NCI-H748 treated with DMSO at 0.1 percent for 48 hours (cell line): ENCODE data around the gene QRSL1.
"Not testable (repeated sequence)": the region's sequence is repeated elsewhere in the genome, so short reads cannot be mapped to it uniquely, and the experiment has no call there.

Experiments
- DNase-seq: peaks from one replicate; lab custom pipeline; 2025; lab: John Stamatoyannopoulos, UW

QRSL1 gene

GRCh38 chr6:106685833-106686232 is 56.5 kb downstream of the QRSL1 start:
- DNase-seq = no peak

DNA sequence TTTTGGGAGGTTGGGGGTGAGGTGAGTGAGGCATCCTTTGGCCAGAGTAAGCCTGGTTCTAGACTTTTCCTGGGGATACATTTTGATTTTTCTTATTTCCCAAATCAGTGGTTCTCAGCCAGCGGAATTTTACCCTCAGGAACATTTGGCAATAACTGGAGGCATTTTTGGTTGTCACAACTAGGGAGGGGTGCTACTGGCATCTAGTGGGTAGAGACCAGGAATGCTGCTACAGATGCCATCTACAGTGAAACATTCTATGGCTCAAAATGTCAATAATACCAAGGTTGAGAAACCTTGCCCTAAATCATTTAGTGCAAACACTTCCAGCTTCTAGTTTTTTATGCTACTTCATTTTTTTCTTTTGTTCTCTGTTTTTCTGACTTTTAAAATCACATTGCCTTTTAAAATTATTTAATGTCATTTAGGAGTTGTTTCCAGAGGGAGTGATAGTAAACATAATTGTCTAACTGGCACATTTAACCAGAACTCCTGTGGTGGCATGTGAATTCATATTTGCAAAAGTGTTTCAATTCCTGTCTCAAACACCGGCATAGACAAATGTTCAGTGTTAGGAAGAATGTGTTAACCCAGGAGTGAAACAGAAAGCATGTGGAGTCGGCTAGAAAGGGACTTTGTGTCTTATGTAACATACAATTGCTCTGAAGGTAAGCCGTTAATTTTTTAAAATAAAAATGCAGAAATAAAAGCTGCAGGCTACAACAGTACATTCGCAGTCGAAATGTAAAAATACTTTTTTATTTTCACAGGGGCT is 59.0 kb downstream of the QRSL1 start:
- DNase-seq = no peak

DNA sequence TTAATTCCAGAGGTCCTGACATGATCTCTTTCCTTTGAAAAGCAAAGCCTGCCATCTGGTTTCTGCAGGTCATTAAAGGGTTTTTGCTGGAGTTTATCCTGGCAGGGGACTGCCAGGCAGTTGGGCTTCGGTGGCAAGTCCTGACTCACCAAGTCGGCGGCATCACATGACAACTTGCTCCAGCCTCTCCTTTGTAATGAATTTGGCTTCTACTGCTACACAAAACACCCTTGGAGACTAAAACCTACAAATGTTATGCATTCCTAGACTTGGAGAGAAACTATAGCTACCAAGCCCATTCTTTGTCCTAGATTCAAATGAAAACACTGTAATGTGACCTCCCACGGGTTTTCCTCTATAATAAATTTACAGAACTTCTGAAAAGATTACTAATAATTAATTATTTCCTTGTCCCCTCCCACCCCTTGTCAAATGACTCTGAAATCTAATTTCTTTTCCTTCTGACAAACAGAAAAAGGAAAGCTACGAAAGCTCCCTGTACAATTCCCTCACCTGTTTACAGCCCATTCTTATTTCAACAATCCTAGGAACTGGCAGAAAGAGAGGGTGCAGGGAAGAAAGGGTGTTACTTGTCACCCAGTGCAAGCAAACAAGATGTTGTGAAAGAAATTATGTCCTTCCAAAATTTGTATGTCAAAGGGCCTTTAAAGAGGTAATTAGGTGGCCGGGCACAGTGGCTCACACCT is 62.9 kb downstream of the QRSL1 start:
- no peak for DNase-seq

DNA sequence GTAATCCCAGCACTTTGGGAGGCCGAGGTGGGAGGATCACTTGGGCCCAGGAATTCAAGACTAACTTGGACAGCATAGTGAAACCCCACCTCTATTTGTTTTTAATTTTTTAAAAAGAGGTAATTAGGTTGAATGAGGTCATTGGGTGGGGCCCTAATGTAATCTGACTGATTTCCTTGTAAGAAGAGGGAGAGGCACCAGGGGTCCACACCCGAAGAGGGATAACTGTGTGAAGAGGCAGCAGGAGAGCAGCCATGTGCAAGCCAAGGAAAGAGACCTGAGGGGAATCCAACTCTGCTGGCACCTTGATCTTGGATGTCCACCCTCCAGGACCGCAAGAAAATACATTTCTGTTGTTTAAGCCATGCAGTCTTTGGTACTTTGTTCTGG is 63.4 kb downstream of the QRSL1 start:
- DNase-seq = no peak

DNA sequence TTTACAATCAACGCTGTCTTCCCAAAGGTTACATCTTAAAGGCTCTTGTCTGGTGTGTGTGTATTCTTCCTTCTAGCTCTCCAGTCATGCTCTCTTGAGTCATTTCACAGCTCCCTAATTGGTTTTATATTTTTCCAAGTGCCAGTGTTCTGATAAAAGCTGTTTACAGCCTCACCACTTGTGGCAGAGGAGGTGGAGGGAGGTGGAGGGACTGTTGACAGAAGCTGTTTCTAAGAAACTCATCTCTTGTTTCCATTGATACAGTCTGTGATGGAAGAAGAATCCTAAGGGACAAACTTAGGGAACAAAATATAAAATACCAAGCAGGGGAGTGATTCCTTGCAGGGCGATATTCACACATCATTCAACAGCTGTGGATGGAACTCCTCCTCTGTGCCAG is 64.0 kb downstream of the QRSL1 start:
- DNase-seq = no peak

DNA sequence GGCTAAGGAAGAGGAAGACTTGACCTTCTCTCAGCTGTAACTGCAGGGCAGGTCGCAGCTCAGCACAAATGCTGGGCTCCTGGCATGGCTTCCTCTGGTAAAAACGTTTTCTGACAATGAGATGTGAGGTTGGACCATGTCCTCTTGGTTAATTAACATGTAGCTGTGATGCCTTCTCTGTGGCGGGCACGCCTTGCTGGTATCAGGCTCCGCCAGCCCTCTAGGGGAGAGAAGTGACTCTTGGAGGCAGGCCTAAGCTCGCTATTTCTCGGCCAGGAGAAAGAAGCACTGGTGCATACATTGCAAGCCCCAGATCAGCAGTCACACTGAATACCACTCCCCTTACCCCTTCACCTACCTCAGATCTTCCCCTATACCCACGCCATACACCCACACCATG is 65.0 kb downstream of the QRSL1 start:
- DNase-seq = no peak

- no peak for DNase-seq
Observed at GRCh38 chr6:106700581-106700980, 71.2 kb downstream of the QRSL1 start.

DNA sequence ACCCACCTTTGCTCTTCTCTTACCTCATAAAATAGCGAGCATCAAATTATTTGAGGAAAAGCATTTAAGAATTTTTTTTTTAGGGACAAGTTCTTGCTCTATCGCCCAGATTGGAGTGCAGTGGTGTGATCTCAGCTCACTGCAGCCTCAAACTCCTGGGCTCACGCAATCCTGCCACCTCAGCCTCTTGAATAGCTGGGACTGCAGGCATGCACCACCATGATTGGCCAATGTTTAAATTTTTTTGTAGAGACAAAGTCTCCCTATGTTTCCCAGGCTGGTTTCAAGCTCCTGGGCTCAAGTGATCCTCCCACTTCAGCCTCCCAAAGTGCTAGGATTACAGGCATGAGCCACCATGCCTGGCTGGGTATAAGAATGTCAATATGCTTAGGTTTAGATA is 71.8 kb downstream of the QRSL1 start:
- not testable (repeated sequence) for DNase-seq

- peak; percentile 68 for DNase-seq
Observed at GRCh38 chr6:106702046-106702445, 72.7 kb downstream of the QRSL1 start.

GRCh38 chr6:106702451-106703110 is 73.2 kb downstream of the QRSL1 start:
- DNase-seq = peak; percentile 68

- no peak for DNase-seq
Observed at GRCh38 chr6:106704327-106704726, 74.9 kb downstream of the QRSL1 start.

DNA sequence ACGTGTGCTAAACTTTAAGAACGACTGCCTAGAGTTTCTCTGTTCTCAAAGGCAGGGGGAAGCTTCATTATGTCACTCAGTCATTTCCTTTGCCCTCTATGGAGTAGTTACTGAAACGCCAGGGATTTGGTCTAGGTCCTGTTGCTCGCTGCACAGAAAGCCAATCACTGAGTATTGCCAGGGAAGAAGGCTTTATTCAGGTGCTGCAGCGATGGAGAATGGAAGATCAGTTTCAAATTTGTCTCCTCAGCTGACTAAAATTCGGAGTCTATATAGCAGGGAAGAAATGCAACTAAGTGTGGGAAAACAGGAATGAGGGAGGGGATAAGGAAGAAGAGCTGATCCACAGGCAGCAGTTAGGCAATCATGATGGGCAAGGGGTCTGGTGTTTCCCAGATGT is 75.8 kb downstream of the QRSL1 start:
- DNase-seq = no peak

DNA sequence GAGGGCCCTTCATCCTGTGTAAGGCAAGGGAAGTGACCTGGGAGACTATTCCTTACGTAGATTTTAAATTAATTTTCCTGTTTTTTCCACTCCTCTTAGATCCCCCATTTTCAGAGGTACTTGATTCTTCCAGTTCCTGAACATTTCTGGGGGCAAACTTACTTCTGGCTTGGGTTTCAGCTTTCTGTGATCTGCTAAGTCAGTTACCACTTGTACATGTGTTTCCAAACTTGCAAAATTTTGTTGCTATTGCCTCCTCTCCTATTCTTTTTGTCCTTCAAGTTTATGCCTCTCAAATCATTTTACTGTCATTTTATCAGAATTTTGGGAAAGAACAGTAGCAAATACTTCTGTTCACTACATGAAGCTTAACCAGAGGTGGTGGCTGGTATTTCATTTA is 81.2 kb downstream of the QRSL1 start:
- no peak for DNase-seq

GRCh38 chr6:106714281-106714680 is 84.9 kb downstream of the QRSL1 start:
- no peak for DNase-seq

- DNase-seq = no peak
Observed at GRCh38 chr6:106715922-106716321, 86.5 kb downstream of the QRSL1 start.

GRCh38 chr6:106716966-106717365 is 87.6 kb downstream of the QRSL1 start:
- DNase-seq = no peak
